Measurements from ENCODE around the gene ZNF618.

ZNF618 gene, protein sequence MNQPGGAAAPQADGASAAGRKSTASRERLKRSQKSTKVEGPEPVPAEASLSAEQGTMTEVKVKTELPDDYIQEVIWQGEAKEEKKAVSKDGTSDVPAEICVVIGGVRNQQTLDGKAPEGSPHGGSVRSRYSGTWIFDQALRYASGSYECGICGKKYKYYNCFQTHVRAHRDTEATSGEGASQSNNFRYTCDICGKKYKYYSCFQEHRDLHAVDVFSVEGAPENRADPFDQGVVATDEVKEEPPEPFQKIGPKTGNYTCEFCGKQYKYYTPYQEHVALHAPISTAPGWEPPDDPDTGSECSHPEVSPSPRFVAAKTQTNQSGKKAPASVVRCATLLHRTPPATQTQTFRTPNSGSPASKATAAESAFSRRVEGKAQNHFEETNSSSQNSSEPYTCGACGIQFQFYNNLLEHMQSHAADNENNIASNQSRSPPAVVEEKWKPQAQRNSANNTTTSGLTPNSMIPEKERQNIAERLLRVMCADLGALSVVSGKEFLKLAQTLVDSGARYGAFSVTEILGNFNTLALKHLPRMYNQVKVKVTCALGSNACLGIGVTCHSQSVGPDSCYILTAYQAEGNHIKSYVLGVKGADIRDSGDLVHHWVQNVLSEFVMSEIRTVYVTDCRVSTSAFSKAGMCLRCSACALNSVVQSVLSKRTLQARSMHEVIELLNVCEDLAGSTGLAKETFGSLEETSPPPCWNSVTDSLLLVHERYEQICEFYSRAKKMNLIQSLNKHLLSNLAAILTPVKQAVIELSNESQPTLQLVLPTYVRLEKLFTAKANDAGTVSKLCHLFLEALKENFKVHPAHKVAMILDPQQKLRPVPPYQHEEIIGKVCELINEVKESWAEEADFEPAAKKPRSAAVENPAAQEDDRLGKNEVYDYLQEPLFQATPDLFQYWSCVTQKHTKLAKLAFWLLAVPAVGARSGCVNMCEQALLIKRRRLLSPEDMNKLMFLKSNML

DNA sequence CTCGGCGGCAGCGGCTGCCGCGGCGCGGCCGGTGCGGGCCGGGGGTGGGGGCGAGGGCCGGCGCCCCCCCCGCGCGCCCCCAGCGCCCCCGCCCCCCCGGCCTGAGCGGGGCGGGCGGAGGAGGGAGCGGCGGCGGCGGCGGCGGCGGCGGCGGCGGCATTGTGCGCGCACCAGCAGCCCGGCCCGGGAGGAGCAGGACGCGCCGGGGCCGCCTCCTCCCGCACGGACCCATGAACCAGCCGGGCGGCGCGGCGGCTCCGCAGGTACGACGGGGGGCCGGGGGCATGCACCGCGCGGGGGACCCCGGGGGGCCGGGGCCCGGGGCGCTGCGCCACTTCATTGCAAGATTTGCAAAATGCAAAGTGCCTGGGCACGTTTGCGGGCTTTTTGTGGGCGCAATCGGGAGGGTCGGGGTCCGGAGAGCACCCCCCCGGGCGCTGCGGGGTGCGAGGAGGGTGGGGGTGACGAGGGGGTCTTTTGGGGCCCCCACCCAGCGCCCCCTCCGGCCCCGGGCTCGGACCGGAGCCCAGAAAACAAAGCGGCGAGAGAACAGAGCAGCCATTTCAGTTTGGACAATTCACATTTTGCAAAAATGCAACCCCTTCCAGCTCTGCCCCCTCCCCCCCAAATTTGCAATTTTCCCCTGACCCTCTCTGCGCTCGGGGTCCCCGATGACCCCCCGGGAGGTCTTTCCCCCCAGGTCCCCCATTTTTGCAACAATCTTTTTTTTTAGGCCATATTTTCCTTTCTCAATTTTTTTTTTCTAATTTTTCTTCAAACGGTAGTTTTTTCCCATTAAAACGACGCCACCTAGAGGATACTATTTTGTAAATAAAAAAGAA lies at the start of gene ZNF618:
Gene ZNF618, plus strand, starts transcription at position 159 of the 842 bp plus-strand sequence. Its CDS starts 72 bp downstream, at position 231.
- DNase-seq, result no peak

DNA sequence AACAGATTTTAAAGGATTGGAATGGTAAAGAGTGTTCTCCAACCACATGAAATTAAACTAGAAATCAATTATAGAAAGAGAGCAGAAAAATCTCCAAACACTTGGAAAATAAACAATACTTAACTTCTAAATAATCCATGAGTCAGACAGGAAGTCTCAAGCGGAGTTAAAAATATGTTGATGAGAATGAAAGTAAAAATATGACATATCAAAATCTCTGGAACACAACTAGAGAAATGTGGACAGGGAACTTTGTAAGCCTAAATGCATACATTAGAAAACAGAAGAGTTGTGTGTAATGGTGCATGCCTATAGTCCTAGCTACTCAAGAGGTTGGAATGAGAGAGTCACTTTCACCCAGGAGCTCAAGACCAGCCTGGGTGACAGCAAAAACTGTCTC lies 47.9 kb upstream of the ZNF618 start:
- no peak for DNase-seq

DNA sequence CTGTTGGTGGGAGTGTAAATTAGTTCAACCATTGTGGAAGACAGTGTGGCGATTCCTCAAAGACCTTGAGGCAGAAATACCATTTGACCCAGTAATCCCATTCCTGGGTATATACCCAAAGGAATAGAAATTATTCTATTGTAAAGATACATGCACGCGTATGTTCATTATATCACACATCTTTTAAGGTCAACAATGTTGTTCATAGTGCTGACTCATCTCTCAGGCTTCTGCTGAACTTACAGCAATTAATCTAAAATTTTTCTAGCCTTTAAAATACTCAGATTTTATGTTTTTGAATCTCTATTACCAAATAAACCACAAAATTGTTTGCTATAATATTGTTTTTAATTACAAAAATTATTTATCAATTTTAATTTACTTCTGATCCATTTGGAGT lies 38.8 kb upstream of the ZNF618 start:
- no peak for DNase-seq

DNA sequence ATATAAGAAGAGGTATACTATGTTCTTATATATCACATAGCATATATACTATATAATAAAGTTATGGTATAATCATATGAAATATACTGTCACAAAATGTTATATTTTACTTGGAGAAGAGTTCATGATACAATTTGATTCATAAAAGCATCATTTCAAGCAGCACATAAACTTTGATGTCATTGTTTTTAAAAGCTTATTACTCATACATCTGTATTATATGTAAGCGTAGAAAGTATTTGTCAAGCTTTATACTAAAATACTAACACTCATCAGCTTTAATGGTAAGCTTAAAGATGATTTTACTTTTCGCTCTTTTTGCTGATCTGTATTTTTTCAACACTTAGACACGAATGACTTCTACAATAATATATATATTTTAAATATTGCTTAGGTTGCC lies 34.0 kb upstream of the ZNF618 start:
- DNase-seq, result no peak

DNA sequence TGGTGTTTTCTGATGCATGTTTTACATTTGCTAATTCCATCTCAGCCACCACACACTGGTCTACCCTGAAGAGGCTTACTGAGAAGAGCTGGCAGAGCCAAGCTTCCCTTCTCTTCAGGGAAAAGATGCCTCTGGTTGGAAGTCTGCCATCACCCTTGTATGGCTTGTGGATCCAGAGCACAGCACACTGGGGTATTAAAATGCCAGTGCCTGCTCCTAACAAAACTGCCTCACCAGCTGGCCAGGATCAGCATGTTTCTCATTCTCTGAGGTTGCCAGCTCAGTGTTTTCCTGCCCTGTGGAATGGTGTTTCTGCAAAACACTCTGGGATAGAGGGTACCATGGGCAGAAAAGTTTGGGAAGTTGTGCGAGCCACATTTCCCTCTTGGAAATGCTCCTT lies 31.6 kb upstream of the ZNF618 start:
- DNase-seq, result no peak

DNA sequence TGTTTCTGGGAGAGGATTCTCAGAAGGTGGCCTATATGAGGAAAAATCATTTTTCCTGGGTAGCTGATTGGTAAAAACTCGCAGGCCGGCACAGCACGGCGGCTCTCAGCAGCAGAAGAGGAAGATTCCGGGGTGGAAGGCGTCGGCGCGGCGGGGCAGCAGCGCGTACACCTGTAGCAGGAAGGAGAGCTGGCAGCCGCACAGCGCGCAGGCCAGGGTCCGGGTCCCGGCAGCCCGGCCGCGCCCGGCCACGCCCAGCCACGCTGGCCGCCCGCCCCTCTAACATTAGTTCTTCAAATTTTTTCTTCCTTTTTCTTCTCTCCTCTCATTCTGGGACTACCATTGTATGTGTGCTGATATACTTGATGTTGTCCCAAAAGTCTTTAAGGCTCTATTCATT lies 24.8 kb upstream of the ZNF618 start:
- no peak for DNase-seq

DNA sequence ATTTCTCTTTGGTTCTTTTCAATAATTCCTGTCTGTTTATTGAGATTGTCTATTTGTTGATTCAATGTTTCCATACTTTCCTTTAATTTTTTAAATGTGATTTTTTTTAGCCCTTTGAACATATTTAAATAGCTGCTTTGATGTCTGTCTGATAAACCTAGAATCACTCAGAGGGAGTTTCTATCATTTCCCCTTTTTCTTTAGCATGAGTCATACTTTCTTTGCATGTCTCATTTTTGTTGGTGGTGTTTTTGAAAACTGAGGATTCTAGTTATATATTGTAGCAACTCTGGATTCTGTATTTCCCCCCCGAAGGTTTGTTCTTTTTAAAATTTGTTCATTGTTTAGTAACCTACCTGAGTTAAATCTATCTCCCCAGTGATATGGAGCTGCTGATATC lies 24.2 kb upstream of the ZNF618 start:
- no peak for DNase-seq

DNA sequence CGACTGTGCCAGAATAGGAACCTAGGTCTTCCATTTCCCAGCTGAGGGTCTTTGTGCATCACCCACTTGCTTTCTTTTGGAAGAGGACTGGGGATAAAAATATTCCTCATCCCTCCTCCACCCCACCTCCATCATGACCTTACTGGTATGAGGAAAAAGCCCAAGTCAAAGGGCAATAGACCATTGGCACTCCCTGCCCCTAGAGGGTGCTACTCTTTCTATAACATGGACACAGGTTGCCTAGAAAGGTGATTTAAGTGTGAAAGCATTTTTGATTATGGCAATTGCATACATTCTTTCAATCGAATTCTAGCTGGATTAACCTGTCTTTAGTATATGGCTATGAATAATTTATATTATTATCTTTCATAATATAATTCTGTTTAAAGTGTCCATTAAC lies 22.8 kb upstream of the ZNF618 start:
- DNase-seq, result no peak

DNA sequence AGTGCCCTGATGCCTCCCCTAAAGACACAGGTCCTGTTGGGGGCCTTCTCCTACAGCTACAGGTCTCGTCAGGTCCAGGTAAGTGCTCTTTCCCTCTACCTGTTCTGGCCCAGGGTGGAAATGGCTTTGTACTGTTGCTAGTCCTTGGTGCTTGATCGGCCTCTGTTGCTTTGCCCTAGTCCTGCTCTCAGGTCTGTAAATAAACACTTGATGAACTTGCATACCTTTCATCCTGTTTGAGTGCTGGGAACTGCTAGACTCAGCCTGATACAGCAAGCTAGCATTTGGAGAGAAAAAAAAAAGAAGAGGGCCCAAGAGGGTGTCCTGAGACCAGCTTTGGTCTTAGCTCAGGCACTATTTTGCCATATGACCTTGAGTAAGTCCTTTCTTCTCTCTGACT lies 21.8 kb upstream of the ZNF618 start:
- DNase-seq, result no peak

DNA sequence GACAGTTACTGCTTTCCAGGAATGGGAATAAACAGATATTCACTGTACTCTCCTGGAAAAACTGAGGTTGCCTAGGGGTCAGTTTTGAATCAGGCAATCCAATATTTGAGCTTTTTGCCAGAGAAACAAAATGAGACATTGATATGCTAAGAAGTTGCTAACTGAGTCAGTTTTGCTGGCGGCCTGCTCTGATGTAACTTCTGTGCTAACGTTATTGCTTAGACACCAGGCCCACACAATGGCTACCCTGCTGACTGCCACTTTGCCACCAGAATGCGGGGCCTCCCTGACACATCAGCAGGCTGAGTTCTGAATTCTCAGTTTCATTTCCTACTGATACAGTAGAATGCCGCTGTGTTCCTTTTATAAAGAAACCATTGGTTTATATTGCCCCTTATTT lies 18.2 kb upstream of the ZNF618 start:
- peak; percentile 1 for DNase-seq

DNA sequence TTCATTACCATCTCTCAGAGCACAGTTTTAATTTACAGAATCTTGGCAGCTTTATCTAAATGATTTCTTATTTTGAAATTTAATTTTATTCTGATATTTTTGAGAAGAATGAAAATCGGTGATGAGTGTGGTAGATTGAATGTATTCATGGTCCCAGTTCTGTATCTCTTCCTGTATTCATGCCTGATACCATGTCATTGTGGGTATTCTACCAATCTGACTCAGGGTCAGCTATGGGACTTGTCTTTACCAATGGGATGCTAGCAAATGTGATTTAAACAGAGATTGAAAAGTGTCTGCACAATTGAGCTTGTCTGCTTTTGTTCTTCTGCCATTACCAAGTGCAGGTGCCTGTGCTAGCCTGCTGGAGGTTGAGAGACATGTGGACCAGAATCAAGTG lies 17.8 kb upstream of the ZNF618 start:
- DNase-seq, result no peak

DNA sequence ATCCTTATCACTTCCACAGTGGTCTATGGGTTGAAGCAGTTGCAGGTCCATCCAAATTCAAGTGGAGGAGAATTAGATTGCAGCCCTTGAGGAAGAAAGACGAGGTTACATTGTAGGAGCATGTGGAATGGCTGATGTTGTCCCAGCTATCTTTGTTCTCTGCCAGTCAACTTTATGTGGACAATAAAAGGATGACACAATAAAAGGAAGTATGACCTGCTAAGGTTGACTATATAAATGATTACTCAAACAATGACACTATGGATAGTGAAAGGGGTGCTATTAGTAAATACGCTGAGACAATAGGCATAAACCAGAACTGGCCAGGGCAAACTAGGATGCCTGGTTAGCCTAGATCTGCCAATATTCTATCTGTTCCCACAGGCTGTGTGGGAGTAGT lies 12.8 kb upstream of the ZNF618 start:
- no peak for DNase-seq

DNA sequence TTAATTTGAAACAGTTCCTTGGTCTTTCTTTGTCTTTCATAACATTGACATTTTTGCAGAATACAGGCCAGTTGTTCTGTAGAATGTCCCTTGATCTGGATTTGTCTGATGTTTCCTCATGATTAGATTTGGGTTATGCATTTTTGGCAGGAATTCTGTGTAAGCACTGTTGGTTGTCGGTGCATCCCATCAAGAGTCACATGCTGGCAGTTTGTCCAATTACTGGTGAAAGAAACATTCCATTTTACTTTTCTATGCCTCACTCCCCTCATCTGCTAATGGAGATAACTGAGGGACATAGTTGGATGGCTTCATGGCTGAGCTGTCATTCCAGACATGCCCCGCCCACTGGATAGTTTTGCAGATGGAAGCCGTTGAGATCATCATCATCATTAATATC lies 7.6 kb upstream of the ZNF618 start:
- DNase-seq, result no peak

DNA sequence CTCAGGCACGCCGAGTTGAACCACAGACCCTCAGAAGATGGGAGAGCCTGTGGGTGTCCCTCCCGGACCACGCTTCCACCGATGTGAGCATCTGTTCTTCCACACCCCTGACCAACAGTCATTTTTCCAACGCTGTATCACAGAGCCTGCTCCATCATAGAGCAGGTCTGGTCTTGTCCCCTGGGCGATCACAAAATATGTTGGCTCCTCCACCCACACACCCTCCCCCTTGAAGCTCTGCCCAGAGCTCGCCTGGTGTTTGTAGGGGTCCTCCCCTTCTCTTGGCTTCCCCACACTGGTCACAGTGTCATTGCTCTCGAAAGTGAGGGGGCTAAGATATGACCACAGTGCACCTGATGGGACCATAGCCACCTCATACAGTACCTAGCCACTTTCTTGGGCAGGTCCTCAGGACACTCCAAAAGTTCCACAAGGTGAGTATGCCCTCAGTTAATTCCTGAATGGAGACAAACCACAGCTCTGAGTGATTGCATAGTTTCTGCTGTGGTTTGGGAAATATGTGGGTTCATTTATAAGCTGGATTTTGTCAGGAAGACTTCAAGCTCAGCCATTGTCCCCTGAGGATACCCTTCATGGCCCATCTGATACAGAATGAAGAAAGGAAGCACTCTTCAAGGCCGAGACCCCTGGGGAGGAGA lies 3.5 kb upstream of the ZNF618 start:
- no peak for DNase-seq

DNA sequence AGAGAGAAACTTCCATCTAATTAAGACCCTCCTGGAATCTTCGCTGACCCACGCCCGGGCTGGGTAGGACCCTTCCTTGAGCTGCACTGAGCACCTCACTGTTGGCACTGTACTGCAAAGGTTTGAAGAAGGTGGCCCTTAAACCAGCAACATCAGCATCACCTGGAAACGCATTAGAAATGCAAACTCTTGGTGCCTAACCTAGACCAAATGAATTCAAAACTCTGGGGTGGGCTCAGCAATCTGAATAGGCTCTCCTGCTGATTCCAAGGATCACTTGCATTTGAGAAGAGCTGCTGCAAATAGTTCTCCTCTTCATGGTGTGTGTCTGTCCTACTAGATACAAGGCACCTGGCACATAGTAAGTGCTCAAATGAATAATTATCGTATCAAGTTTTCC lies 2.7 kb upstream of the ZNF618 start:
- no peak for DNase-seq

DNA sequence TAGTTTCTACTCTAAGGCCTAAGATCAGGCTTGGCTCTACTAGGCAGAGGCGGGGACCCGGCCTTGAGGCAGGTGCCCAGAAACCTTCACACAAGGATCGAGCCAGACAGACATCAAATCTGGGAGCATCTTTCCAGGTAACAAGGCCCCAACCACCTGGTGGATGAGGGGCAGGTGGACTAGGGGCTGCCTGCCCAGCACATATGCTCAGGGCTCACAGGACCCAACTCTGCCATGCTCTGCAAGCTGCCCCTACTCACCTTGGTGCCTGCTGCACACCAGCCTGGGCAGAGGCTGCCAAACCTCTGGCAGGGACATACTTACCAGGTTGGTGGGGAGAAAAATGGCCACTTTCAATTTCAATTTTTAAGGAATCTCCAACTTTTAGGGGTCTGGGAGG lies 2.2 kb upstream of the ZNF618 start:
- no peak for DNase-seq

DNA sequence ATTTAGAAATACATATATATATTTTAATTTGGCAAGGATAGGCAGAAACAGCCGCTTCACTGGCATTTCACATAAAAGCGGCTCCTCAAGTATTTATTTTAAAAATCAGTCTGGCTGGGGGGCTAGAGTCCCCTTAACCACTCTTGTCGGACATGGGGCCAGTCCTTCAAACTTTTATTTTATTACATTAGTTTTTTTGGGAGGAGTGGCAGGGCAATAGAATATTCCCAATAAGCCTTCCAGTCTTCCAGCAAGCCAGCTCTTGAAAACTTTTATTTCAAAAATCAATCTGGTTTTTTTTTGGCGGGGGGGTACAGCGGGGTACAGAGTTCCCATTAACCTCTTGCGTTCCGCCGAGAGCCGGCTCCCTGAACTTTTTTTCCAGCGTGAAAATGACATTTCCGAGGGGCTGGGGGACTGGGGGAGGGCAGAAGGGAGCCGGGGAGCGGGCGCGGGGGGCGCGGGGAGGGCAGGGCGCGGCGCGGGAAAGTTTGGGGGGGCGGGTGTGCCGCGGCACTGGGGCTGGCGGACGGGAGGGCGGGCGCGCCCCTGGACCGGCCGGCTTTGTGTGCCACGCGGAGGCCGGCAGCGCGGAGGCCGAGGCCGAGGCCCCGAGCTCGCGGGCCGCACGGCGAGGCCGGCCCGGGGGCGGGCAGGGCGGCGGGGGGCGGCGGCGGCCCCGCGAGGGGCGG lies 504 bp upstream of the ZNF618 start:
- DNase-seq, result no peak

DNA sequence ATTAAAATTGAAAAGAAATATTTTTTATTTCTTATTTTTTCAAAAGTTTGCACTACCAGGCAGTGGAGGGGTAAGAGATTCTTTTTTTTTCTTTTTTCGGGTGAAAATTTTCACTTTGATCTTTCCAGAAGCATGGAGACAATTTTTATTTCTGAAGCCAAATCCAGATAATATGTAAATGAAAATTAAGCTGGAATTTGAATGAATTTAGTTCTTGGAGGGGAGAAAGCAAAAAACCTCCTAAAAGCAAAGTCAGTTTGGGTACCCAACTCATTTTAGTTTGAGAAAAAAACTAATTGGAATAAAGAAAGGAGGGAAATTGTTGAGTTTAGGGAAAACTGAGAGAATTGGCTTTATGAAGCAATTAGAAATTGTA lies 872 bp downstream of the ZNF618 start:
- no peak for DNase-seq

DNA sequence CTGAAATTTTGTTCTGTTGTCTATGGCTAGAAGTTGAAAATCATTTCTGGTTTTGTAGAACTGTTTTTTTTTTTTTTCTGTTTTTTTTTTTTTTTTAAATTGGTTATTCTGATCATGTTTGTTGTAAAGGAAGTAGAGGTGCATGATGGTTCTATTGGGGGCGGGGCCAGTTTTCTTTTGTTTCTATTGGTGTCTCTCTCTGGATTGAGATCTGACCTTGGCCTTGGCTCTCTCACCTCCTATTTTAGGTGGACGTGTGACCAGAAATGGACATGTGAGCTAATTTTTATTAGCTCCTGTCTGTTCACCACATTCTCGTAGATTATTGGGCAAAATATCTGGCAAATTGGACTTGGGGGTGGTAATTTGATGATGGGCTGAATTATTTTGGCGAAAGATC lies 3.2 kb downstream of the ZNF618 start:
- no peak for DNase-seq

DNA sequence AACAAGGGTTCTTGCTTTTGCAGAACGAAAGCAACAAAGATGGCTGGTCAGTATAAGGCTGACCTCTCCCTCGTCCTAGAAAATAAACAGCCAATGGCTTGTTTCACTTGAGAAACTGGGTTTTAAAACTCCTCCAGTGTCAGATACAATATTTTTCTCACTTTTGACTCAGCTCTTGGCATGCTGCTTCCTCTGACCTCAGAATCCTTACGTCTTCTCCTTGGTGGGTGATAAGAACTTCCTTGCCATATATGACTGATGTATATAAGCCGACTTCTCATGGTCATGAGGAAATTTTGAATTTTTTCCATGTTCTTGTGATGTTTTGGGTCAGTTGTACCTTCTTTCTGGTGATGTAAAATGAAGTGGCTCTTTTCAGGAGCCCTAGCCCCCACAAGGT lies 3.8 kb downstream of the ZNF618 start:
- DNase-seq, result no peak

DNA sequence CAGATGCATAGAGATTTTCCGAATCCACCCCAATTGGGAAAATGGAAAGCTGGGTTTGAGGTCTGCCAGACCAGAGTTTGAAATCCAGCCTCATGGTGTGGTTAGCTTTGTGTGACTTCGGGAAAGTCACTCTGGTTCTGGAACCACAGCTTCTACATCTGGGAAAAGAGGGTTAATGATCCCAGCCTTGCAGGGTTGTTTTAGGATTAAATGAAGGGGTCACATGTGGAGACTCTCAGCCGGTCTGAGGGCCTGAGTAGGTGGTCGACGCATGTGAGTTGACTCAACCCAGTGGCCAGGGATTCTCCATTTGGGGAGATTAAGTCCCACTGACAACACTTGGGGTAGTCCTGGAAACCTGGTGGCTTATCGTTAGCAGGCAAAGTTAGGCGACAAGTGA lies 6.1 kb downstream of the ZNF618 start:
- DNase-seq, result no peak

DNA sequence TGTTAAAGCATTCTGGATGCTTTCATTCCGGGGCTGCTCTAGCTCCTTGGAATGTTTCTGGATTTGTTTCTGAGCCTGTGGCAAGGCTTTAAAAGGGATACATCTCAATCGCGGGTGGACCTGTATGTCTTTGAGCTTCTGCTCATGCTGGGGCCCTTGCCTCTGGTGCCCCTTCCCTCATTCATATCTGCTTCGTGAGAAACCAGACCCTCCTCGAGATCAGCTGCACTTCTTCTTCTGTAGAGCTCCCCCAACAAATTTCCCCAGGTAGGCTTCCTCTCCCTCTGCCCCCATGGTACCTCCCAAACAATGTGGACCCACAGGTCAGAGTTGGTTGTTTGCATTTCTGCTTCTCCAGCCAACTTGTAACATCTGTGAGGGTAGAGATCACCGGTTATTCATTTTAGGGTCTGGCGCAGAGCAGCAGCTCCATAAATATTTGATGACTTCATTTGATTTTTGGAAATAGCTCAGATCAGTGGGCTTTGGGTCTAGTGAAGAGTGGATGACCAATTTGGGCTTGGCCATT lies 6.6 kb downstream of the ZNF618 start:
- DNase-seq, result no peak

All from stimulated activated naive CD4-positive, alpha-beta T cell treated with Interleukin-2 at 50 U/mL for 16 hours (primary cell).